Stimulated activated CD8-positive, alpha-beta memory T cell treated with anti-CD3 and anti-CD28 coated beads, Interleukin-12 subunit alpha, Interleukin-12 subunit beta, amount 100 ng/mL, for 1 hour (primary cell): Measurements from ENCODE around the gene CGB2.
"Not testable (repeated sequence)": the region's sequence is repeated elsewhere in the genome, so short reads cannot be mapped to it uniquely, and the experiment has no call there.

Experiments
- DNase-seq: peaks from one replicate; pipeline ENCODE4 v3.0.0-alpha.2; 2020; ENCODE audit warnings: low read depth

Gene CGB2

DNA sequence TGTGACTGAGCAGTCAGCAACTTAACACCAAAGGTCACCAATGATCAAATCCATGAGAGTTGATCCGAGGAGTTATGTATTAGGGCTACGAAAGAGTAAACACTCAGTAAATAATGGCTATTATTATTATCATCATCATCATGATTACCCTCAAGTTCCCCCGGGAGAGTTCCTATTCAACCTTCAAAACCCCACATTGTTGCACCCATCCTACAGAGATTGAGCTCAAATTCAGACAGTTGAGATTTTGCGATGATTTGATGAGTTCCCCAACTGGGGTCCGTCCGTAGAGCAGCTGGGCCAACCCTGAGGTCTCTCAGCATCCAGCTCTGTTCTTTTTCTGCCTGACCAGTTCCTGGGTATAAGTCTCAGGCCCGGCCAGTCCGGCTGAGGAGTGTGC is 6.4 kb downstream of the CGB2 start:
- not testable (repeated sequence) for DNase-seq

DNA sequence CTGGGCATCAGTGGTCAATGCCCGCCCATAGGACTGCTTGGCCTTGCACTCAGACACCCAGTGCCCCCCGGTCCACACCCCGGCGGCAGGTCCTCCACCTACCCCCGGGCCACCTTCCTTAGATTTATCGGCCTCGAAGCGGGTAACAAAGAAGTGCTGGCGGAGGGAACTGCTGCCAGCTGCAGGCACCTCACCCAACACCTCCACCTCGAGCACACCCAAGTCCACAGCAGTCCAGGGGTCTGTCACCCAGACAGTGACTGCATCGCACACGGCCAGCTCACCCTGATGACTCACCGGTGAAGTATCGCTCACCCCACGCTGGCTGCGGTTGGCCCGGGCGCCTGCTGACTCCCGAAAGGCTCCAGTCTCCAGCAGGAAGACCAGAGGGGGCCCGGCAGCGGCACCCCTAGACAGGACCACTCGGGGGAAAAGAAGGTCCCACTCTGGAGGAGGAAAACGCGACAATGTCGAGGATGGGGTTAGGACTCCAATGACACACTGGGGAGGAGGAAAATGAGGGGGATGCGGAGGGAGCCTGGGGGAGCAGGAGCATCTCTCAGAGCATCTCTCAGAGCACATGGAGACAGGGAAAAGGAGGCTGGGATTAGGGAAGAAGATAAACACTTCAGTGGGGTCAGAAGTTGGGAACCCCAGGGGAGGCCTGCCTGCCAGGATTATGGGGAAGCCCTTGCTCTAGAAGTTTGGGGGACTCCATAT is 7.0 kb downstream of the CGB2 start:
- DNase-seq: not testable (repeated sequence)

DNA sequence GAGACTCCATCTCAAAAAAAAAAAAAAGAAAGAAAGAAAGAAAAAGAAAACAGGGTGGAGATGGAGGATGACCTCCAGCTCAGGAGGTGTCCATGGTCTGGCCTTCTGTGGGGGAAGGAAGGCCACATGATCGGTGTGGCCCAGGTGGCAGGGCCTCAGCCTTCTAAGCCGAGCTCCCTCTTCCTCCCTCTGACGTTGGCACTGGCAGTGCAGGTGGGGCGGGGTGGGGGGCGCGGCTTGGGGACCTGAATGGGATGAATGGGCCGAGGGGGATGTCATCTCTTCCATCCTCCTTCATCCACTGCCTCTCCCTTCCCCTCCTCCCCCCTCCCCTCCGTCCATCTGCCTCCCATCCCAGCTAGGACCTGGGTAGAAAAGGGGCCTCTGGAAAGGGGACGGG is 8.0 kb downstream of the CGB2 start:
- not testable (repeated sequence) for DNase-seq

DNA sequence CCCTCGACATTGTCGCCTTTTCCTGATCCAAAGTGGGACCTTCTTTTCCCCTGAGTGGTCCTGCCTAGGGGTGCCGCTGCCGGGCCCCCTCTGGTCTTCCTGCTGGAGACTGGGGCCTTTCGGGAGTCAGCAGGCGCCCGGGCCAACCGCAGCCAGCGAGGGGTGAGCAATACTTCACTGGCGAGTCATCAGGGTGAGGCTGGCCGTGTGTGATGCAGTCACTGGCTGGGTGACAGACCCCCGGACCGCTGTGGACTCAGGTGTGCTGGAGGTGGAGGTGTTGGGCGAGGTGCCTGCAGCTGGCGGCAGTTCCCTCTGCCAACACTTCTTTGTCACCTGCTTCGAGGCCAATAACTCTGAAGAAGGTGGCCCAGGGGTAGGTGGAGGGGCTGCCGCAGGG is 10.5 kb downstream of the CGB2 start:
- no peak for DNase-seq

DNA sequence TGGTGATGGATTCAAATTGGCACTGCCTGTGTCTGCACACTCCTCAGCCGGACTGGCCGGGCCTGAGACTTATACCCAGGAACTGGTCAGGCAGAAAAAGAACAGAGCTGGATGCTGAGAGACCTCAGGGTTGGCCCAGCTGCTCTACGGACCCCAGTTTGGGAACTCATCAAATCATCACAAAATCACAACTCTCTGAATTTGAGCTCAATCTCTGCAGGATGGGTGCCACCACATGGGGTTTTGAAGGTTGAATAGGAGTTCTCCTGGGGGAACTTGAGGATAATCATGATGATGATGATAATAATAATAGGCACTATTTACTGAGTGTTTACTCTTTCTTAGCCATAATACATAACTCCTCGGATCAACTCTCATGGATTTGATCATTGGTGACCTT is 11.0 kb downstream of the CGB2 start:
- not testable (repeated sequence) for DNase-seq

DNA sequence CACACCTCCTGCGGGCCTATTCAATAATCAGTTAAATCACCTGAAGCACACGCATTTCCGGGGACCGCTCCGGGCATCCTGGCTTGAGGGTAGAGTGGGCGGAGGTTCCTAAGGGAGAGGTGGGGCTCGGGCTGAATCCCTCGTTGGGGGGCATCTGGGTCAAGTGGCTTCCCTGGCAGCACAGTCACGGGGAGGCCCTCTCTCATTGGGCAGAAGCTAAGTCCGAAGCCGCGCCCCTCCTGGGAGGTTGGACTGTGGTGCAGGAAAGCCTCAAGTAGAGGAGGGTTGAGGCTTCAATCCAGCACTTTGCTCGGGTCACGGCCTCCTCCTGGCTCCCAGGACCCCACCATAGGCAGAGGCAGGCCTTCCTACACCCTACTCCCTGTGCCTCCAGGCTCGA is 11.9 kb downstream of the CGB2 start, which contains the start of gene CGB5:
Gene CGB5, plus strand, starts transcription at position 301 of the 400 bp plus-strand sequence. CDS start 362 bp downstream, outside the sequence.
- not testable (repeated sequence) for DNase-seq

DNA sequence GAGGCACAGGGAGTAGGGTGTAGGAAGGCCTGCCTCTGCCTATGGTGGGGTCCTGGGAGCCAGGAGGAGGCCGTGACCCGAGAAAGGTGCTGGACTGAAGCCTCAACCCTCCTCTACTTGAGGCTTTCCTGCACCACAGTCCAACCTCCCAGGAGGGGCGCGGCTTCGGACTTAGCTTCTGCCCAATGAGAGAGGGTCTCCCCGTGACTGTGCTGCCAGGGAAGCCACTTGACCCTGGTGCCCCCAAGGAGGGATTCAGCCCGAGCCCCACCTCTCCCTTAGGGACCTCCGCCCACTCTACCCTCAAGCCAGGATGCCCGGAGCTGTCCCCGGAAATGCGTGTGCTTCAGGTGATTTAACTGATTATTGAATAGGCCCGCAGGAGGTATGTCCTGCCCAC is 17.3 kb downstream of the CGB2 start, which contains the start of gene CGB8:
Gene CGB8, minus strand, starts transcription at position 101 of the 400 bp plus-strand sequence. CDS start 372 bp downstream, outside the sequence.
- not testable (repeated sequence) for DNase-seq

DNA sequence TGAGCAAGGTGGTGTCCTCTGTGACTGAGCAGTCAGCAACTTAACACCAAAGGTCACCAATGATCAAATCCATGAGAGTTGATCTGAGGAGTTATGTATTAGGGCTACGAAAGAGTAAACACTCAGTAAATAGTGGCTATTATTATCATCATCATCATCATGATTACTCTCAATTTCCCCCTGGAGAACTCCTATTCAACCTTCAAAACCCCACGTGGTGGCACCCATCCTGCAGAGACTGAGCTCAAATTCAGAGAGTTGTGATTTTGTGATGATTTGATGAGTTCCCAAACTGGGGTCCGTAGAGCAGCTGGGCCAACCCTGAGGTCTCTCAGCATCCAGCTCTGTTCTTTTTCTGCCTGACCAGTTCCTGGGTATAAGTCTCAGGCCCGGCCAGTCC is 18.1 kb downstream of the CGB2 start:
- DNase-seq: not testable (repeated sequence)

DNA sequence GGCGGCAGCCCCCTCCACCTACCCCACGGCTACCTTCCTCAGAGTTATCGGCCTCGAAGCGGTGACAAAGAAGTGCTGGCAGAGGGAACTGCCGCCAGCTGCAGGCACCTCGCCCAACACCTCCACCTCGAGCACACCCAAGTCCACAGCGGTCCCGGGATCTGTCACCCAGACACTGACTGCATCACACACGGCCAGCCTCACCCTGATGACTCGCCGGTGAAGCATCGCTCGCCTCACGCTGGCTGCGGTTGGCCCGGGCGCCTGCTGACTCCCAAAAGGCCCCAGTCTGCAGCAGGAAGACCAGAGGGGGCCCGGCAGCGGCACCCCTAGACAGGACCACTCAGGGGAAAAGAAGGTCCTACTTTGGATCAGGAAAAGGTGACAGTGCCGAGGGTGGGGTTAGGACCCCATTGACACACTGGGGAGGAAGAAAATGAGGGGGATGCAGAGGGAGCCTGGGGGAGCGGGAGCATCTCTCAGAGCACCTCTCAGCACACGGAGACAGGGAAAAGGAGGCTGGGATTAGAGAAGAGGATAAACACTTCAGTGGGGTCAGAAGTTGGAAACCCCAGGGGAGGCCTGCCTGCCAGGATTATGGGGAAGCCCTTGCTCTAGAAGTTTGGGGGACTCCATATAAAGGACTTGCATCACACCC is 18.8 kb downstream of the CGB2 start:
- DNase-seq: not testable (repeated sequence)

DNA sequence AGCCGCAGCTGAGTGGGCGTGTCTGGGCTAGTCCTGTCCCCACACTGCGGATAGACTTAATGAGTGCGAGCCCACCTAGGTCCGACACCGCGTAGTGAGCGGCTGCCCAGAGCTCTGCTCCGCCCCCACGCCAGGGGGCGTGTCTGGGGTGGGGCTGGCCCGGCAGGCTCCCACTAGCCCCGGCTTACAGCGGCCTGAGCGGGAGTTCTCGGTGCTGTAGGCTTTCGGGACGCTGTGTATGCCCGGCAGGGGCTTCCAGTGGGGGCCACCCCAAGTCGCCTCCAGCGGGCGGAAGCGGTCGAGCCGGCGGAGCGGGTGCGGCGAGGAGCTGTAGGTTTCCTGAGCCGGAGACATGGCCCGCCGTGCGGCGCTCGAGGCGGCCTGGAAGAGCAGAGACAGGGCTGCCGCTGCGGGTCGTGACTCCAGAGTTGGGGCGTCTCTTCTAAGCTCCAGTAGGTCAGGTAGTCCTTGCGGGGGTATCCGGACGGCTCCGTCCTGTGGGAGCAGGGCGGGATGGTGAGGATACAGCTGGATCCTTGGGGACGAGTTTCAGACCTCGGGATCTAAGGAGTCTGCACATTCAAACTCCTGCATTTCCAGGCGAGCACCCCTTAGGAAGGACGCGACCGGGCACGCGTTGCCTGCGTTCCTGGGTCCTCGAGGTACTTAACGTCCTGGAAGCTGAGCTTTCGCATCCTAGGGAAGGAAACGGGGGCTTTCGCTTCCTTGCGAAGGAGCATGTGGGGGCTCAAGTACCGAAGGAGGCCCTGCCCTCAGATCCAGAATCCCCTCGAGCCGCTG is 24.6 kb downstream of the CGB2 start:
- no peak for DNase-seq

DNA sequence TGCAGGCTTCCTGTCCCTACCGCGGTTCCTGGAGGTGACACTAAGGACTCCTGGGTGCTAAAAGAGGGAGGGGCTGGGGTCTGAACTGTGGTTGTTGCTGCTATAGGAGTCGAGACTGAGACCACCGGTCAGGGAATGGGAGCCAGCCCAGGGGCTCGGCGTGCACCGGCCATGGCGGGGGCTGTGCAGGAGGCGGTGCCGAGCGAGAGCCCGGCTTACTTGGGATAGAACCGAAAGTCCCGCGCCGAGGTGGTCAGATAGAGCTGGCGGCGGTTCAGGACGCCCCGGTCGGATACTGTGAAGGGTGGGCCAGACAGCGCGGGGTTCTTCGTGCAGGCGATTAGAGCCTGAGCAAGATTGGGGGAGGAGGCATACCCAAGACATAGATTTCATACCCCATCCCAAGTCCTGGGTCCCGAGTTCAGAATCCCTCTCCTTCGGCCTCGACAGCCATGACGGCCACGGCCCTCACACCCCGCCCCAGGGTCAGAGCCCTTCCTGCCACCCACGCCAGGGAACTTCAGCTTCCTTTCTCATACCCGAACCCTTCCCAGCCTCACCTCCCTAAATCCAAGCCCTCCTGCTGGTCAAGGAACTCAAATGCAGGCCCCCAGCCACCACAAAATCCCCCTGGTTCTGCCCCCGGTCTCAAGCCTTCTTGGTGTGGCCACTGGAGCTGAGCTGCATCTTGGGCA is 25.4 kb downstream of the CGB2 start:
- DNase-seq: not testable (repeated sequence)

DNA sequence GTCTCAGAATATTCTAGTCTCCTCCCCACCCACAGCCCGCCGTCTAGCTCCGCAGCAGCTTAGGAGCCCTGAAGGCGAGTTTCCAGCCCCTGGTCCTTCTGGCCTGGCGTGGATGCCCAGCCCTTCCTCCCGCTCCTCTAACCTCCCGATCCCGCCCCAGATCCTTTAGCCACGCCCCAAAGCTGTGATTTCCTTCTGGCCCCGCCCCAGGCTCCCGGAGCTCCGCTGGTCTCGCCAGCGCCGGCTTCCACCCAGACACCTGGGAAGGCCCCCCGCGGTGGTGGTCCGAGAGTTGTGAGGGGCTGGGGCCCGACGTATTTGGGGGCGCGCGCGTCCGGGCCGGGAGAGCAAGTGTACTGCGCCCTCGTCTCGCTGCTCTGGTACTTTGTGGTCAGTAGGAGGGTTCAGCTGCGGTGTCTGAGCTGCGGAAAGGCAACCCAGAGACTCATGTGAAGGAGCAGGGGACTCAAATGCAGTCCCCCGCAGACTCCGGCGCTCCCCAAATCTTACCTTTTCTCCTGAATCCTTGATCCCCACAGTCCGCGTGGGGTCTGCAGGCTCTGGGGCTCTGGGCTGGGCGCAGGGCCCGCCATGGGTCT is 26.0 kb downstream of the CGB2 start, which contains the start of gene CGB7:
Gene CGB7, minus strand, starts transcription at position 114 of the 599 bp plus-strand sequence. CDS start 2,374 bp downstream, outside the sequence.
- no peak for DNase-seq

DNA sequence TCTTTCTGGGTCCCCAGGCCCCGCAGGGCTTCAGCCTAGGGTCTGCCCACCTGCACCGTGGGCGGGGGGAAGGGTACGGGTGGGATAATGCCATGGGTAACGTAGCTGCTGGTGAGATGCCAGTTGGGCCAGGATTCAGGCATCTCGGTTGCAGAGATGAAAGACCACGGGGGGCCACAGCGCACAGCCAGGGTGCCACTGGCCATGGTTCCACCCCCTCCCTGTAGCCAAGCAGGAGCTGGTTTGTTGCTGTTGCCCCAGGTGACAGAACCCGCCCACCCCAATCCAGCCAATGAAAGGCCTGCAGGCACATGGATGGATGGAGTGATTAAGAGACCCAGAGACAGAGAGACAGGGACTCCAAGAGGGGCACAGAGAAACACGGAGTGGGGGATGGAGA is 26.9 kb downstream of the CGB2 start:
- no peak for DNase-seq

DNA sequence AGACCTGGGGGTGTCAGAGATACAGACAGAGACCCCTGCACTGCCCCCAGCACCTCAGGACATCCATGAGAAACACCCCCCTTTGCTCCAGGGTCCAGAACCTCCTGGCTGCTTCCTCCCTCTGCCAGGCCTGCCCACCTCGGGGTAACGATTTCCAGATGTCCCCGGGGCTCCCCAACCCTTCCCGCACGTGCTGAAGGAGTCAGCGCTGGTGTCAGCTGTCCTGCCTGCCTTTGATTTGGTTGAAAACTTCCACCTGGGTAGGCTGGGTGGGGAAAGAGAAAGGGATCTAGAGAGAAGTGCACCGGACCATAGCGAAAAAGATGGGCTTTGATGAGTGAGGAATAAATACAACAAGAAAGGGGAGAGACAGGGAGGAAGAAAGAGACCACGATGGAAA is 27.4 kb downstream of the CGB2 start:
- no peak for DNase-seq

DNA sequence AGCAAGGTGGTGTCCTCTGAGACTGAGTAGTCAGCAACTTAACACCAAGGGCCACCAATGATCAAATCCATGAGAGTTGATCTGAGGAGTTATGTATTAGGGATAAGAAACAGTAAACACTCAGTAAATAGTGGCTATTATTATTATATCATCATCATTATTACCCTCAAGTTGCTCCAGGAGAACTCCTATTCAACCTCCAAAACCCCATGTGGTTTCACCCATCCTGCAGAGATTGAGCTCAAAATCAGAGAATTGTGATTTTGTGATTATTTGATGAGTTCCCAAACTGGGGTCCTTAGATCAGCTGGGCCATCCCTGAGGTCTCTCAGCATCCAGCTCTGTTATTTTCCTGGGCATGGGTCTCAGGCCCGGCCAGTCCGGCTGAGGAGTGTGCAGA is 29.3 kb downstream of the CGB2 start:
- DNase-seq: no peak

DNA sequence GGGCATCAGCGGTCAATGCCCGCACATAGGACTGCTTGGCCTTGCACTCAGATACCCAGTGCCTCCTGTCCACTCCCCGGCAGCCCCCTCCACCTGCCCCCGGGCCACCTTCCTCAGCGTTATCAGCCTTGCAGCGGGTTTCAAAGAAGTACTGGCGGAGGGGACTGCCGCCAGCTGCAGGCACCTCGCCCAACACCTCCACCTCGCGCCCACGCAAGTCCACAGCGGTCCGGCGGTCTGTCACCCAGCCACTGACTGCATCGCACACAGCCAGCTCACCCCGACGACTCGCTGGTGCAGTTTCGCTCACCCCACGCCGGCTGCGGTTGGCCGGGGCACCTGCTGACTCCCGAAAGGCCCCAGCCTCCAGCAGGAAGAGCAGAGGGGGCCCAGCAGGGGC is 29.8 kb downstream of the CGB2 start:
- DNase-seq: no peak

DNA sequence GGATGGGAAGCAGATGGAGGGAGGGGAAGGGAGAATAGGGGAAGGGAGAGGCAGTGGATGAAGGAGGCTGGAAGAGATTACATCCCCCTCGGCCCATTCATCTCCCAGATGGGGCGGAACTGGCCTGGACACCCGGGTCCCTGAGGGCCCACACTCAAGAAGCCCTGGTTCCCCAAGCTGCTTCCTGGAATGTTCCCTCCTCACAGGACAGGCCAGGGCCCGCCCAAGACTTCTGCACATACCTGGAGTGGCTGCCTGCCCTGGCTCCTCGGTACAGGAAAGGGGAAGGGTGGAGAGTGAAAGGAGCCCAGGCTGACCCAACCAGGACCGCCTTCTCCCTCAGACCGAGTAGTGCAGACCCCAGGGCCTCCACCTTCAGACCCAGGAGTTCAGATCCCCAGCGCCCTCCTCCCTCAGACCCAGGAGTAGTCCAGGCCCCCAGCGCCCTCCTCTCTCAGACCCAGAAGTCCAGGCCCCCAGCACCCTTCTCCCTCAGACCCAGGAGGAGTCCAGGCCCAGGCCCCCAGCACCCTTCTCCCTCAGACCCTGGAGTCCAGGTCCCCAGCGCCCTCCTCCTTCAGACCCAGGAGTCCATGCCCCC is 32.4 kb downstream of the CGB2 start:
- no peak for DNase-seq

DNA sequence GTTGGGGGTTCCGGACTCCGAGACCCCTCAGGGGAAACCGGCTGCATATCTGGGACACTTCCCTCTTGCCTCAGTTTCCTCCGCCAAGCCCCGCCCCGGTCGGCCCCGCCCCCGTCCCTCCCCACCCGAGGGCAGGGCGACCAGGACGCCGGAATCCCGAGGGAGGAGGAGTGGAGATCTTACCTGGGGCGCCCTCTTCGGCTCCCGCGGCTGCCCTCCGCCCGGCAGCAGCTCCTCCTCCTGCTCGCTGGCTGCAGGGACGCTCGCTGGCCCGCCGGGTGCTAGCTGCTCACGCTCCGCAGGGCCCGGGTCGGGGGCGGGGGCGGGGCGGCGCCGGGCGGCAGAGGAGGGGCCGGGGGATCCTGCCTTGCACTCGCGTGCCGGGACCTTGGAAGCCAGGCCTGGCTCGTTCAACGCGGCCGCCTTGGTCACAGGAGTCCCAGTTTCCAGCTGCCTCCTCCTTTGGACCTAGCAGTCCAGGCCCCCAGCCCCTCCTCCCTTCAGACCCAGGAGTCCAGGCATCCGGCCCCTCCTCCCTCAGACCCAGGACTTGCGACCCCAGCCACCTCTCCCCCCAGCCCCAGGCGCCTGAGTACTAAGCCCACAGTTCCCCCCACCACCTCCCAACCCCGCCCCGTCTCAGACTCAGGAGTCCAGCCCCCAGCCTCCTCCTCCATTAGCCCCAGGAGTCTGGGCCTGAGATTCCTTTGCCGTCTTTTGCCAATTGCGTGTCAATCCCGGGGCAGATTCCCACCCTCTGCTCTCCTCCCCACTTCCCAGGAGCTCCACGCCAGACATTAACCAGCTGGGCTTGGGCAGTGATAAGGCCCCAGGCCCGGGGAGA is 33.3 kb downstream of the CGB2 start, which contains the start of gene NTF4:
Gene NTF4, minus strand, starts transcription at position 51 of the 844 bp plus-strand sequence. CDS start 2,821 bp downstream, outside the sequence.
- DNase-seq: no peak

DNA sequence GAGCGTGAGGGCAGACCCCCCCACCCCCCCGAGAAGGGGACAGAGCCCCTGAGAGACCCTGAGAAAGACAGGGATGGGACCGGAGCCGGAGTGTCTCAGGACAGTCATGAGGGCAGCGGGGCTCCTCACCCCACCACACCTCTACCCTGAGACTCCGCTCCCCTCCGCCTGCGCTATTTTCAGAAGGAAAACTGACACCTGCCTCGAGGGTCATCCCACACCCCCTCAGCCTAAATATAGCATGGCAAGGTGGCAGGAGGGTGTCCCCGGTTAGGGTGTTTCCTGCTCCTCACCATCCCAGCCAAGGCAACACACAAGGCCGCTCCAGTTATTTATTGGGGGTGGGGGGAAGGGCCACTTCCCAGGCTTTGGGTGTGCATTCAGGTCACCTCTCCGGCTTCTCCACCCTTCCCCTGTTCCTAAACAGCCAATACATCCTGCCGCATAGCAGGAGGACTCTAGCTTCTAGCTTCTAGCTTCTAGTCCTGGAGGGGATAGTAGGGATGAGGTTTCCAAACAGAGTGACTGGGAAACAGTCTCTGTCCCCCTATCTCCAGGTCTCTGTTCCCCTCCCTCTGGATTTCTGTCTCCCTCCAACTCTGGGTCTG is 34.3 kb downstream of the CGB2 start:
- DNase-seq: no peak
